GM12878 (cell line): Measurements from ENCODE around the gene RIPK3. TPM values are rescaled to one million over a fixed set of nuclear protein-coding genes. Genes with fewer than 3 reads are reported as not detected.
A peak's percentile ranks its signal among the peaks of the same experiment; 100 is the strongest.

Source experiments
- ATAC-seq: fragments of 200-7000 bp; cut with Tn5 transposase; 3 replicates; pipeline ENCODE4 v1.9.1; 2020; ENCODE audit warnings: mild to moderate bottlenecking, moderate library complexity
- BruUV-seq: library from RNA; stranded (reverse); fragments of 400-500 nt; replicated peaks from 2 replicates; lab custom pipeline; 2021; lab: Mats Ljungman, UMichigan
- CTCF ChIA-PET: fragments of 300-600 bp; sonication (Branson Sonifier 250); formaldehyde crosslinking; extraction: SDS; loops from one replicate; lab custom pipeline; 2021; ENCODE audit warnings: inconsistent platforms; lab: Yijun Ruan, JAX
- POLR2A ChIA-PET: fragments of 350-600 bp; formaldehyde crosslinking; extraction: SDS; loops from one replicate; lab custom pipeline; 2021; ENCODE audit warnings: inconsistent platforms; lab: Charles Lee
- RAD21 ChIA-PET: fragments of 300-600 bp; sonication (Branson Sonifier 250); formaldehyde crosslinking; loops from one replicate; lab custom pipeline; 2023; ENCODE audit warnings: antibody characterized with exemption; ENCODE audit not compliant: unreplicated experiment; lab: Charles Lee
- SMC1A ChIA-PET: fragments of 300-600 bp; sonication (Branson Sonifier 250); formaldehyde crosslinking; loops from one replicate; lab custom pipeline; 2023; ENCODE audit not compliant: unreplicated experiment, uncharacterized antibody; lab: Charles Lee
- DNase-seq: peaks from one replicate; pipeline ENCODE4 v3.0.0-alpha.2; 2011; ENCODE audit warnings: low read depth, low spot score
- FAIRE-seq: peaks from 3 replicates; lab custom pipeline; 2011; peaks lifted over from hg19 to GRCh38; lab: Jason Lieb, UNC
- H2AFZ ChIP-seq: 2 replicates; pipeline ENCODE4 v1.6.0; 2011; ENCODE audit warnings: low read depth, low read length, control low read depth; ENCODE audit not compliant: control insufficient read depth
- H3K27ac ChIP-seq: 2 replicates; pipeline ENCODE4 v1.5.1; 2011; ENCODE audit warnings: control low read depth; ENCODE audit not compliant: control insufficient read depth, insufficient read depth
- H3K27me3 ChIP-seq, 2 experiments: replicated peaks in 1 of 2; 2 replicates each; pipeline versions ENCODE4 v1.6.0 to v1.6.1; 2011; ENCODE audit warnings: low read length in 1 of 2; ENCODE audit not compliant: control insufficient read depth in 2 of 2, insufficient read depth in 2 of 2
- H3K36me3 ChIP-seq, 2 experiments: 2 replicates each; pipeline ENCODE4 v1.5.1; 2011; ENCODE audit warnings: low read length in 1 of 2; ENCODE audit not compliant: control insufficient read depth in 2 of 2, insufficient read depth in 2 of 2
- H3K4me1 ChIP-seq: 2 replicates; pipeline ENCODE4 v1.6.1; 2011; ENCODE audit warnings: mild to moderate bottlenecking, low read length, moderate library complexity, mixed read lengths; ENCODE audit not compliant: control insufficient read depth, insufficient read depth
- H3K4me2 ChIP-seq: 2 replicates; pipeline ENCODE4 v1.6.0; 2011; ENCODE audit warnings: control low read depth; ENCODE audit not compliant: control insufficient read depth, insufficient read depth
- H3K4me3 ChIP-seq: fragments of 200-600 bp; sonication (generic); 2 replicates; pipeline ENCODE4 v1.5.1; 2016
- H3K79me2 ChIP-seq: 2 replicates; pipeline ENCODE4 v1.6.0; 2011; ENCODE audit warnings: low read length; ENCODE audit not compliant: control insufficient read depth, insufficient read depth
- H3K9ac ChIP-seq: 2 replicates; pipeline ENCODE4 v1.8.0; 2011; ENCODE audit warnings: low read length, control low read depth, mixed read lengths; ENCODE audit not compliant: control insufficient read depth, insufficient read depth
- H3K9me3 ChIP-seq: replicated peaks from 3 replicates; pipeline ENCODE4 v1.5.1; 2011; ENCODE audit warnings: mild to moderate bottlenecking, low read length; ENCODE audit not compliant: control insufficient read depth, insufficient read depth
- H4K20me1 ChIP-seq: 2 replicates; pipeline ENCODE4 v1.6.0; 2011; ENCODE audit not compliant: control insufficient read depth, insufficient read depth
- CREM ChIP-seq: IDR thresholded peaks from 2 replicates; pipeline ENCODE4 v1.6.1; 2014; ENCODE audit warnings: antibody characterized with exemption, low read depth
- HDAC6 ChIP-seq: fragments of 200-600 bp; sonication (generic); IDR thresholded peaks from one replicate; pipeline ENCODE4 v1.8.0; 2017; ENCODE audit warnings: antibody characterized with exemption; ENCODE audit not compliant: unreplicated experiment
- NR2C2 ChIP-seq: IDR thresholded peaks from 2 replicates; pipeline ENCODE4 v1.6.1; 2011; ENCODE audit warnings: borderline replicate concordance, low read depth; ENCODE audit not compliant: control insufficient read depth, insufficient read length
- RB1 ChIP-seq: fragments of 450-650 bp; formaldehyde crosslinking; IDR thresholded peaks from 2 replicates; pipeline ENCODE4 v1.6.1; 2017; ENCODE audit warnings: mild to moderate bottlenecking, borderline replicate concordance
- RELB ChIP-seq: fragments of 450-650 bp; IDR thresholded peaks from 2 replicates; pipeline ENCODE4 v1.6.1; 2017; ENCODE audit warnings: low read depth, mild to moderate bottlenecking, moderate library complexity
- RFX5 ChIP-seq: IDR thresholded peaks from 2 replicates; pipeline ENCODE4 v1.6.1; 2011; ENCODE audit warnings: low read depth, low read length, improper control_type of control experiment
- SP1 ChIP-seq: IDR thresholded peaks from one replicate; pipeline ENCODE4 v1.6.1; 2011; ENCODE audit warnings: low read depth, low read length
- WGBS: methylation state at CpG from one replicate; pipeline ENCODE4 v1.1.6; 2016; ENCODE audit warnings: low lambda C conversion rate; ENCODE audit not compliant: insufficient replicate concordance, insufficient coverage; ENCODE audit errors: missing lambda C conversion rate; 5-methylcytosine and 5-hydroxymethylcytosine counted together
- in situ Hi-C: fragments of 300-500 bp; cut with MboI; formaldehyde crosslinking; loops from 9 replicates; pipeline ENCODE4 v1.14.3; 2018; ENCODE audit warnings: mixed read lengths
- intact Hi-C: fragments of 100-400 bp; cut with micrococcal nuclease; formaldehyde crosslinking; loops from one replicate; pipeline ENCODE4 v1.14.2; 2022; ENCODE audit not compliant: unreplicated experiment
- polyA plus RNA-seq, 11 experiments: library from polyadenylated mRNA; depleted of rRNA in 4 of 11; unstranded in 6 of 11; stranded (reverse) in 5 of 11; fragments of >200 nt; fragmentation: Nextera tagmentation in 4 of 11; fragmentation: Illumina TruSeq in 1 of 11; extraction: Ambion mirVana in 4 of 11; extraction: Trizol in 1 of 11; gene quantifications; 1 replicate in 1 of 11; 2 replicates in 10 of 11; pipeline versions ENCODE4 v1.2.1 to v1.2.3, GENCODE V29; 2011 to 2016; ENCODE audit warnings: inconsistent platforms in 2 of 11, missing spikeins in 2 of 11, low read depth in 1 of 11
- total RNA-seq, 4 experiments: library from RNA; depleted of rRNA in 3 of 4; stranded (reverse); fragments of >200 nt in 3 of 4; fragmentation: Illumina TruSeq in 1 of 4; extraction: Trizol in 1 of 4; gene quantifications; 2 replicates each; pipeline versions ENCODE4 v1.2.1 to v1.2.3, GENCODE V29; 2013 to 2021
- TF ChIP-seq, protein P1 (sequence below): IDR thresholded peaks from 2 replicates; pipeline ENCODE4 v1.6.1; 2012; ENCODE audit warnings: low read depth, low read length, improper control_type of control experiment

The RIPK3 gene
- total and polyA plus RNA-seq, 10 of the 15 experiments (the other 5 are each of a cell fraction or from before 2014, with no cell fraction given): 2.0 to 13.6 (median 8.1) TPM

- Histone ChIP-seq H3K36me3 (no peaks in the 10 kb centered on the region; a peak in 1 of 4 replicates), H3K9ac (no peak overlapping the region), H3K27ac (no peak overlapping the region), H4K20me1 (no peaks in the 10 kb centered on the region; the same call in 1 of the 2 replicates), H3K4me2 (no peak overlapping the region), H2AFZ (no peak overlapping the region), H3K9me3 (no peaks in the 10 kb centered on the region), H3K79me2 (no peaks in the 10 kb centered on the region), H3K4me3 (no peak overlapping the region), H3K4me1 (peaks cover 29% of the 10 kb centered on the region), H3K27me3 (no peaks in the 10 kb centered on the region)
- FAIRE-seq (no peak), DNase-seq (no peak), ATAC-seq (no peak)
- in situ Hi-C loops (no loop called here), intact Hi-C loops (no loop called here)
- TSS peak; percentile 40 for BruUV-seq
- ChIA-PET CTCF (interaction anchor here (1.3 to 7.9 kb wide), 3 partner anchors 18 to 116 kb away, joined by 3 to 58 read pairs (median 6); partner anchors contain the start of gene KHNYN), RAD21 (no interaction called here), POLR2A (interaction anchor here (0.8 to 1.3 kb wide), 2 partner anchors 8 to 15 kb away, joined by 3 to 4 read pairs; partner anchors contain the start of genes DHRS1 and NOP9), SMC1A (no interaction called here)
- WGBS: 96% methylated on average over 5 of the region's 5 CpGs
- TF ChIP-seq, protein P1, sequence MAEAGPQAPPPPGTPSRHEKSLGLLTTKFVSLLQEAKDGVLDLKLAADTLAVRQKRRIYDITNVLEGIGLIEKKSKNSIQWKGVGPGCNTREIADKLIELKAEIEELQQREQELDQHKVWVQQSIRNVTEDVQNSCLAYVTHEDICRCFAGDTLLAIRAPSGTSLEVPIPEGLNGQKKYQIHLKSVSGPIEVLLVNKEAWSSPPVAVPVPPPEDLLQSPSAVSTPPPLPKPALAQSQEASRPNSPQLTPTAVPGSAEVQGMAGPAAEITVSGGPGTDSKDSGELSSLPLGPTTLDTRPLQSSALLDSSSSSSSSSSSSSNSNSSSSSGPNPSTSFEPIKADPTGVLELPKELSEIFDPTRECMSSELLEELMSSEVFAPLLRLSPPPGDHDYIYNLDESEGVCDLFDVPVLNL: no peak
- no peak for TF ChIP-seq RFX5
- TF ChIP-seq RELB: no peak
- no peak for TF ChIP-seq SP1
- no peak for TF ChIP-seq HDAC6
- no peak for TF ChIP-seq RB1
- TF ChIP-seq NR2C2: no peak
- TF ChIP-seq CREM: no peak
Measured at GRCh38 chr14:24314377-24315193, 25.2 kb downstream of the RIPK3 start.
